HG03139 (cell line): ENCODE measurements around the gene IGLL5.
"Not testable (repeated sequence)": the region's sequence is repeated elsewhere in the genome, so short reads cannot be mapped to it uniquely, and the experiment has no call there.

ENCODE experiments used
- ATAC-seq: cut with Tn5 transposase; IDR thresholded peaks from one replicate; pipeline ENCODE4 v1.9.1; 2021; ENCODE audit not compliant: unreplicated experiment

IGLL5 gene

DNA sequence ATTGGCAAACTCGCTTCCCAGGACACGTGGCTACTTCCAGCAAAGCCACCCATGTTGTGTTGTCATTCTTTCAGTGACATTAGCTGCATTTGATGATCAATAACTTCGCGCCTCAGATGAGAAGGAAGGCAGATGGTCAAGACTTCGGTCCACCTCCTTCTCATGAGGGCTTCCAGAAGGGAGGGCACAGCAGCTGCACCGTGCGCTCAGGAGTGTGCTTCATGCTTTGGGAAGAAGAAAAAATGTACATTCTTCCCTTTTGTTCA lies 25.3 kb downstream of the IGLL5 start:
- ATAC-seq: no peak

DNA sequence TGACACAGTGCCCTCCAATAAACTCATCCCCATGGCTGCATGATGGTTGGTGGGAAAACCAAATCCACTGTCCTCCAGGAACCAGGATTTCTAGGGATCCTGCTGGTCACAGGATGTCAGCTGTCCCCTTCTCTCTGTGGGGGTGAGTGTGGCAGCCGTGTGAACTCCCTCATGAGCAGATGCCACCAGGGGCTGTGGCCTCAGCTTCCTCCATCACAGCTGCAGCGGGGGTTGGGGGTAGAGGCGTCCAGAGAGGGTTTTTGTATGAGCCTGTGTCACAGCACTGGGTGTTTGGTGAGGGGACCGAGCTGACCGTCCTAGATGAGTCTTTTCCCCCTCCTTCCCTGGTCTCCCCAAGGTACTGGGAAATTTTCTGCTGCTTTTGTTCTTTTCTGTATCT lies 26.4 kb downstream of the IGLL5 start:
- no peak for ATAC-seq

DNA sequence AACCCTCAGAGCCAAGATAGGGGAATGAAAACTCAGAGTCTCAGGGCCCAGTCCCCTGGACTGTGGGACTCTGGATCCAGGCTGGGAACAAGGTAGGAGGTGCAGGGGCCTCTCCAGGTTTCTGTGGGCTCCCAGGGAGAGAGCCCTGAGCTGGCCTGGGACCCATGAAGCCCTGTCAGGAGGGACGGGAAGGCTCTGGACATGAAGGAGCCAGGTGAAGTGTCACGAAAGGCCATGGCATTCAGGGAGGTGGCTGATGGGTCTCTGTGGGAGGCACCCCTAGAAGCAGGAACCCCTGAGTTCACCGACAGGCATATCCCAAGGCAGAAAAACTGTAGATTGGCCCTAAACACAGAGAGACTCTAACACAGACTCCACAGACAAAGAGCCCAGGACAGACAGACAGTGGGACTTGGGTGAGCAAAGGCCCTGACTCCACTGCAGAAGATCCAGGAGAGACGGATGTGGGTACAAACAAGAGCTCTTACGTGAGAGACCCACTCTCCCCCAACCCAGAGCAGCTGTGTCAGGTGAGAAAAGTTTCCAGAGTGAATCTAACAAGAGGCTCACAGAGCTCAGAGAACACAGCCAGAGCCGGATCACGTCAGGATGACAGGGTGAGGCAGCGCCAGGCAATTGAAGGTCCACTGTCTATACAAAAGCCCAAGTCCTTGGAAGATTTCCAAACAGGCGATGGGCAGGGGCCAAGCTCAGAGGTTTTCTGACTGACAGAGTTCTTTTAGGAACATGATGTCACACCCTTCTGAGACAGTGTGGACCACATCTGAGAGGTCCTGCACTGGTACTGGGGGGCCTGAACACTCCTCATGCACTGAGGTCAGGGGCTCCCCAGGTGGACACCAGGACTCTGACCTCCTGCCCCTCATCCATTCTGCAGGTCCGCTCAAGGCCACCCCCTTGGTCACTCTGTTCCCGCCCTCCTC lies 27.4 kb downstream of the IGLL5 start:
- ATAC-seq: no peak

DNA sequence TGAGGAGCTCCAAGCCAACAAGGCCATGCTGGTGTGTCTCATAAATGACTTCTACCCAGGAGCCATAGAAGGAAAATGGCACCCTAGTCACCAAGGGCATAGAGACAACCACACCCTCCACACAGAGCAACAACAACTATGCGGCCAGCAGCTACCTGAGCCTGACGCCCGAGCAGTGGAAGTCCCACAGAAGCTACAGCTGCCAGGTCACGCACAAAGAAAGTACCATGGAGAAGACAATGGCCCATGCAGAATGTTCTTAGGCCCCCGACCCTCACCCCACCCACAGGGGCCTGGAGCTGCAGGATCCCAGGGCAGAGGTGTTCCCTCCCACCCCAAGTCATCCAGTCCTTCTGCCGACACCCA lies 28.0 kb downstream of the IGLL5 start:
- no peak for ATAC-seq

DNA sequence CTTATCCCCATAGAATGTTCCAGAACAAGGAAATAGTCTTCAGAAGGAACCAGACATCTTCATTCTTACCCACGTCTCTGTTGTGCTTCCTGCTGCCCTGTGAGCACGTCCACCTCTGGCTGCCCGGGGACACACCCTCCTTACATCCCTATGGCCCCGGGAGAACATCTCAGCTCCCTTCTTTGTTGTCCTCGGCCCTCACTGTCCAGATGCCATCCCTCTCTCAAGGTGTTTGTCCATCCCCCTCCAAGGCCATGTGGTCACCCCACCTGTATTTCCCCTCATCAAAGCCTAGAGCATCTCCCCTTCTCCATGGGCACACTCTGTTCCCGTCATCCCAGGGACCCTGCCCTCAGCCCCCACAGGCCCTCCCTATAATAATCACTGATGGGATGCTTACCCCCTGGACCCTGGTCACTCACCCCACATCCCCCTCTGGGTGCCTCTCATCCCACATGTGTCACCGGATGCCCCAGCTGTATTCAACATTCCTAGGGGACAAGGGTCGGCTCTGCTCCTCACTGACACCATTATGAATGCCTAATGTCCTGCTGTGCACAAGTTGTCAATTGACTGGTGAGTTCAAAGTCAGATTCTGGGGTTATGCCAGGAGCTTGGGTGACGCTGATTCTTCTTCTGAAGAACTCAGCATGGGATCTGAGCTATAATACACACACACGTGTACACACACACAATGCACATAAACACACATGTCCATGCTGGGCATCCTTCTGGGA lies 28.8 kb downstream of the IGLL5 start:
- ATAC-seq: no peak

DNA sequence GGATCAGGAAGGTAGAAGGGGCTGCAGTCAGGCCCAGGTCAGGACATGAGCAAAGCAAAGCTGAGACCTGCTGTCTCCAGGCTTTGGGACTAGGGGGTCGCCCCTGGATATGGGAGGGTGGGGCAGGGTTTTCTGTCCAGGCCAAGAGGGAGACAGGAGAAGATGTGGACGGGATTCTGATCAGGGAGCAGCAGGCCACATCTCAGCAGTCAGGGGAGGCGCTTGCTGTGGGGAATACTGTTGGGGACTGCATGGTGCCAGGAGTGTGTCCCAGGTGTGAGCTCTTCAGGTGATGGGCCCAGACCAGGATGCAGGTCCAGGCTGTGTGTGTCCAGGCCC lies 29.3 kb downstream of the IGLL5 start:
- no peak for ATAC-seq

DNA sequence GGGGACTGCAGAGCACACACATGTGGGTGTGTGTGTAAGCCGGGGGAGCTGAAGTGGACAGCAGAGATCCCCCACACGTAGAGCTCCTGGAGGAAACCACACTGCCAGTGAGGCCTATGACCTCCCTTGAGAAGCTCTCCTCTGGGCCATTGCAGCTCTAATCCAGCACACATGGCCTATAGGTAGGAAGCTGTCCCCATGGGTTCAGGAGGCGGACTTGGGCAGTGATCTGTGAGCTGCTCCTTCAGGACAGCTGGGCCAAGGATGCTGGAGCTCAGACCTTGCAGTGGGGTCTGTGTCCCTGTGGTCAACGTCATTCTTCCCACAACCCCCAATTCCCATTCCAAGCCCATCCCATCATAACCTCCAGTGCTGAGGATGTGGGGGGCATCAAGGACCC lies 29.8 kb downstream of the IGLL5 start:
- ATAC-seq: no peak

DNA sequence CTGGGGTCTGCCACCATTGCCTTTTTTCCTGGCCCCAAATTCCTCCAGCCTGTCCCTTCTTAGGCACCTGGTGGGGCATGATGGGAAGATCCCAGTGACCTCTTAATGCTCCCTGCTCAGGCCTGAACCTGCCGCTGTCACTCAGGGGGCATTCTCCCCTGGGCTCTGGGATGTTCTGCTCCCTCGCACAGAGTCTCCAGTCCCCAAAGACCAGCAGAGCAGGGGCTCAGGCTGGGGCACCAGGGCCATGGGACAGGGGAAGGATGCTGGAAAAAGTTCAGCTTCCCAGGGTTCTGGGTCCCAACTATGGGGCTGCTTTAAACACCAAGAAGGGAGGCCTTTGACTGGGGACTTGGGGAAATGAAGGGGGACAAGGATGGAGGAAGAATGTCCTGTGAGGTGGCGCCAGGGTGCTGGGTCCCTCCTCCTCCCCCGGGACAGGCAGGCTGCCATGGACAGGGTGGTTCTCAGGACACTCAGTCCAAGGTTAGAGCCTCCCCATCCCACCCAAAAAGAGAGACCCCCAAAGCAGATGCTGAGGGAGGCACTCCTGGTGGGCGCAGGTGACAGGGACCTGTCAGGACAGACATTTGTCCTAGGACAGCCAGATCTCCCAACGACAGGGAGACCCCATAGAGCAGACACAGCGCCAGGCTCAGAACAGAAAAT lies 30.8 kb downstream of the IGLL5 start:
- ATAC-seq: no peak

DNA sequence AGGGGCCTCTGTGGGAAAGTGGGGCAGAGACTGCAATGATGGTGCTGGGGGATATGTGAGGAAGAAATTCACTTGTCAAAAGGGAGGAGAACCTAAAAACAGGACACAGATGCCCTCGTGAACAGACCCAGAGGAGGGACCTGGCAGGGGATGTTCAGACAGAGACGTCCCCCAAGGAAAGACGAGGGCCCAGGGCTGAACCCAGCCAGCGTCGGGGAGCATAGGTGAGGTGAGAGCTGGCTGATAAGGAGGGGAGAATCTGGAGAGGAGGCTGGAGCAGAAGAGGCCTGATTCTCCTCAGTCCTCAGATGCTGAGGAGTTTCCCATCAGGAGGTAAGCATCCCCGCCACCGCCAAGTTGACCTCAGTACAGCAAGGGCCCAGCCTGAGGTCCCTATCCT lies 31.4 kb downstream of the IGLL5 start:
- ATAC-seq: no peak

DNA sequence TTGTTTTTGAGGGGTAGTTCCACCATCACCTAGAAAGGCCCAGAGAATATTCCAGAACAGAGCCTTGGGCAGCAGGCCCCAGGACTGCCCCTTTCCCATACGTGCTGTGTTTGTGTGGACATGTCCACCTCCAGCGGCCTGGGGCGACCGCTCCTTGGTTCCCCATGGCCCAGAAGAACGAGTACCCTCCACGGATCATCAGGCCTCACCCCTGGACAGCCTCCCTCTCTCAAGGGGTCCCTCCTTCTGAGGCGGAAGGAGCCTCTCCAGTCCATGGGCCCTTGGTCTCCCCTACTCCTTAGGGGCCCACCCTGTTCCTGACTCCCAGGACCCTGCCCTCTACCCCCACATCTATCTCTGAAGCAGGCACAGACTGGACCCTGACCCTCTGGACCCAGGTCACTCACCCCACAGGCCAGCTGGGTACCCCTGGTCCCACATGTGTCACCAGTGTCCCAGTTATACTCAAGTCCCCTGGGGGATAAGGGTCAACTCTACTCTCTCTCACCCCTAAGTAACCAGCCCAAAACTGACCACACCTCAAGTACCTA lies 32.6 kb downstream of the IGLL5 start:
- ATAC-seq: no peak

DNA sequence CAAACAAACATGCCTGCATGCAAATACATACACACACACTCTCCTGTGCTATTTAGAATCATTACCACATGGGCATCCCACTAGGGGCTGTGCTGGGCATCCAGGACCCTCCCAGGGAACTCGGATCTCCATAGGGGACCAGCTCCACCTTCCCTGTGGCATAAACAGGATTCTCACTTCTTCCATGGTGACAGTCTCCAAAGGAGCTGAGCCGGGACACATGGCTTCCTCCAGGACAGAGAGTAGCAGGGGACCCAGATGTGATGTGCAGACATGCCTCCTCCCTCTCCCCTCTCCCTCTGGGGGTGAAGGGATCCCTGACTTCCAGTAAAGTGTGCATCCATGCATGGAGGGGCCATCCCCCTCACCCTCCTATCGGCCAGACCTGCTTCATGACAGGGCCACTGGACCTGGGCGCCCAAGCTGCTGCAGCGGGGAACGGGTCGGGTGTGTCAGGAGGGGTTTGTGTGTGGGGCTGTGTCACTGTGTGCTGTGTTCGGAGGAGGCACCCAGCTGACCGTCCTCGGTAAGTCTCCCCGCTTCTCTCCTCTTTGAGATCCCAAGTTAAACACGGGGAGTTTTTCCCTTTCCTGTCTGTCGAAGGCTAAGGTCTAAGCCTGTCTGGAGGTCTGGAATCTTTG lies 33.4 kb downstream of the IGLL5 start:
- ATAC-seq: no peak

DNA sequence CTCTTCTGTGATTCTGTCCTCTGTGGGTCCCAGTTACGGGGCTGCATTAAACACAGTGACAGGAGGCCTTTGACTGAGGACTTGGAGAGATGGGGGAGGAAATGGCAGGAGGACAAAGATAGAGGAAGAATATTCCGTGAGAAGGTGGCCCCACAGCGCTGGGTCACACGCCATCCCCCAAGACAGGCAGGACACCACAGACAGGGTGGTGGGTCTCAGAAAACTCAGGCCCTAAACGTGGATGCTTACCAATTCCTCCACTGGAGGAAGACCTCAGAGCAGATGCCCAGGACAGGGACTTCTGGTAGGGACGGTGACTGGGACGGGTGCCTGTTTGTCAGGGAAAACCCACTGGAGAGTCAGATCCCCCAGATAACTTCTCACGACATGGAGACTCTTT lies 34.0 kb downstream of the IGLL5 start:
- ATAC-seq: no peak

DNA sequence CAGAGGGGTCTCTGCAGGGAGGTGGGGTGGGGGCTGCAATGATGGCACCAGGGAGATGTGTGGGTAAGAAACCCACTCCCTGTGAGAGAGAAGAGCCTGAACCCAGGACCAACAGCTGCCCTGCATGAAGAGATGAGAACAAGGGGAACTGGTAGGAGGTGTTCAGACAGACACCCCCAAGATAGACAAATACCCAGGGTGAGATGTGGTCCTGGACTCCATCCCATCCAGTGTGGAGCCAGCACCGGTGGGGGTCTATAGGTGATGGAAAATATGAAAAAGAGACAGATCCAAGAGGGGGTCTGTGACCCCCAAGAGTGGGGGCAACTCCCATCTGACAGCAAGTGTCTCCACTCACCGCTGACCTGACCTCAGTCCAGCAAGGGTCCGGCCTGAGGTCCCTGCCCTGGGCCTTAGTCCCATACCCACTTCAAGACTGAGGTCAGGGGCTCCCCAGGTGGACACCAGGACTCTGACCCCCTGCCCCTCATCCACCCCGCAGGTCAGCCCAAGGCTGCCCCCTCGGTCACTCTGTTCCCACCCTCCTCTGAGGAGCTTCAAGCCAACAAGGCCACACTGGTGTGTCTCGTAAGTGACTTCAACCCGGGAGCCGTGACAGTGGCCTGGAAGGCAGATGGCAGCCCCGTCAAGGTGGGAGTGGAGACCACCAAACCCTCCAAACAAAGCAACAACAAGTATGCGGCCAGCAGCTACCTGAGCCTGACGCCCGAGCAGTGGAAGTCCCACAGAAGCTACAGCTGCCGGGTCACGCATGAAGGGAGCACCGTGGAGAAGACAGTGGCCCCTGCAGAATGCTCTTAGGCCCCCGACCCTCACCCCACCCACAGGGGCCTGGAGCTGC lies 34.7 kb downstream of the IGLL5 start:
- ATAC-seq: not testable (repeated sequence)

DNA sequence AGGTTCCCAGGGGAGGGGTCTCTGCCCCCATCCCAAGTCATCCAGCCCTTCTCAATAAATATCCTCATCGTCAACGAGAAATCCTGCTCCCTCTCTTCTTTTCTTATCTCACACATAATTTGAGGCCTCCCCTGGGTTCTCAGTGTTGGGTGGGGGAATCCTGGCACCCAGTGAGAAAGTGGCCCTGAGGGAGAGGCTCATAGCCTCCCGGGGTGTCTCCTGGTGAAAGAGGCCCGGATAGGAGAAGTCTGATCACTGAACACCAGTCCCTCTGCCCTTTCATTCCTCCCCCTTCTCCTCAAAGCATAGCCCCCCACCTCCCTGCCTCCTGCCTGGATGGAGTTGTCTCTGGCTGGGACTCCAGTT lies 35.3 kb downstream of the IGLL5 start:
- no peak for ATAC-seq

DNA sequence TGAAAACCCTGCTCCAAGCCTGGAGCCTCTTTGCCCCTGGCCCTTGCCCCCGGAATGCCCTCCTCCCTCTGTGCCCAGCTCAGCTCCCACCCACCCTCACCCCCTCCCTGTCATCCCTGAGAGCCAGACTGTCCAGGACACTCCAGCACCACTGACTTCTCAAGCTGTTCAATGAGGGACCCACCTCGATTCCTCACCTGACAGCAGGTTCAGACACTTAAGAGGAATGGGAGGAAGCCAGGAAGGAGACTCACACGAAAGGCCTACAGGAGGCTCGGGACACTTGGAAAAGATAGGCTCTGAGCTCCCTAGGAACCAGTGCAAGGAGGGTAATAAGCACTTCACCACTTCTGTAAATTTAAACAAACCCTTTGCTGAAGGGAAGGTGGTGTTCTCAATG lies 35.8 kb downstream of the IGLL5 start:
- no peak for ATAC-seq

DNA sequence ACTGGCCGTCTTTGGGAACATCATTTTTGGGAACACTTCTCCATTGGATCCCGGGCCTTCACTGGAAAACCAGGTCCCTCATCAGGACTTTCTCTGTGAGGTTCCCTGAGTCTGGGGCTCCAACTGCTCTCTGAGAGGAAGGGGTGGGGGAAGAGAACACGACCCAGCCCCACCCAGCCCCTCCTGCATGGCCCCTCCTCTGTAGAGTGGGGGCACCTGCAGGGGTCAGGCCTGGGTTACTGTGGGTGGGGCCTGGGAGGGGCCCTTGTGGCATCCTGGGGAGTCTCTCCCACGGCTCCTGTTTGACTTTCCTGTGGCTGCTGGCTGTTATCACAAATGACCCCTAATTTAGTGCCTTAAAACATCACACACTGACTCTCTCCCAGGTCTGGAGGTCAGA lies 36.3 kb downstream of the IGLL5 start:
- ATAC-seq: no peak

DNA sequence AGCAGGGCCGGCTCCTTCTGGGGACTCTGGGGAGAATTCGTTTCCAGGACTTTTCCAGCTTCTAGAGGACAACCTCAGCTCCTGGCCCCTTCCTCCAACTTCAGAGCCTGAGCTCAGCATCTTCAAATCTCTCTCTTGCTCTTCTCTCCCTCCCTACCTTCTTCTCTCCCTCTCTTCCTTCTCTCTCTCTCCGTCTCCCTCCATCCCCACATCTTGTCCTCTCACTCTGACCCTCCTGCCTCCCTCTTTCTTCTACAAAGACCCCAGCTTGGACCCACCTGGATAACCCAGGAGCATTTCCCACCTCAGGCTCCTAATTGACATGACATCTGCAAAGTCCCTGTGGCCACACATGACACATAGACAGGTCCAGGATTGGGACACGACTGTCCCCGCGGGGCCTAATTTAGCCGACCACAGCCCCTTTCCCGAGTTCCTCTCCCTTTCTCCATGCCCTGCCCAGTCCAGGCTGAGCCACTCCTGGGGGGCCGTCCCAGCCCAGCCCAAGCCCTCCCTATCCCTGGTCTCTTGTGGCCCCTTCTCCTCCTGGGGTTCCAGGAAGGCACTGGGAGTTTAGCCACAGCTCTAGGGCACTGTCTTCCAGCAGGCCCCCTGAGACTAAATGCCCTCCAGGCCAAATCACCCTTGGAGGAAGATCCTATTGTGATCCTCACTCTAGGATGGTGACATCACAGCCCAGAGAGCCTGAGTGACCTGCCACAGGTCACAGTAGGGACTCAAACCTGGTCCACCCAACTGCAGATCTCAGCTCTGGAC lies 36.9 kb downstream of the IGLL5 start:
- no peak for ATAC-seq

DNA sequence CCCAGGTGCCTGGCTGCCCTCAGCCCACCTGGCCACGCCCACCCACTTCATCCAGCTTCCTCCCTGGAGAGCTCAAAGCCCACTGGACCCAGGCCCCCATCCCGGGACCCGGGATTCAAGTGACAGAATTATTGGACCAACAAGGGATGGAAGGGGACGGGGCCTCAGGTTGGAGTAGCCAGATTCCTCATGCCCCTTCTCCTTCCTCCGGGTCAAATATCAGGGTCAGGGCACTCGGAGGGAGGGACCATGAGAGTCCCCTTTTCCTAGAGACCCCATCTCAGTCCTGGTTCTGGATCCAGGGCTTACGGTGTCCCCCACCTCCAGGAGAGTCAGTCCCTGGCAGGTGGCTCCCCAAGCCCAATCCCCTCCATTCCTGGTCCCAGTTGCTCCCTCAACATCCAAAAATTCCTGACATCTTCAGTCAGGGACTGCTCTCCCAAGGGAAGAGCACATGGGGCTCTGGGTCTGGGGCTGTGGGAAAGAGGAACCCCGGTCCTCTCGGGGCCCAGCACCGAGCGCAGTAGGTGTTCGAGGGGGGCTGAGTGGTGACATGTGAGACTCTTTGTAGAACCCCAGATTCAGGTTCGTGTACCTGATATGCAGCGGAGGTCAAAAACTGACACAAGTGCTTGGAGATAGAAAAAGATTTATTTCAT lies 37.7 kb downstream of the IGLL5 start:
- ATAC-seq: no peak

DNA sequence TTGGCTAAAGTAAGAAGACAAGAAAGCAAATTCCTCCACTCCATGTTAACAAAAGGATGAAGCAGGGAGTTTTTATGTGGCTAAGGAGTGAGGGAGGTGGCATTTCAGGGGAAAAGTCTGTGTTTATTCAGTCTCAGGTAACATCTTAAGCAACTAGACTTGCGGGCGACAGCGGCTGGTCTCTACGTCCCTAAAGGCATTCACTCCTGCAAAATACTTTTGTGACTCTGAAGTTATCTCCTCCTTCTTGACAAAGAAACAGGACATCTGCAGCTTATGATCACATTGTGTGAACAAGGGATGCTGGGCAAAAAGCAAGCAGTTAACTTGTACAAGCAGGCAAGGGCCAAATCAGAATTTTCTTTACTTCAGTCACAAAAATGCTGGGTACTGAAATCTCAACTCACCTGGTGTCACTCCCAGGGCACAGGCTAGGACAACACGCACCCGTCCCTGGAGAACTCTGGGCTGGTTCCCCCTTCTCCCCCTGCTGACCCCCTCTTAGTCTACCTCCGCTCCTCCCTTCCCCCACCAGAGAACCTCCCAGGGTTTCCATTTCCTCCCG lies 38.3 kb downstream of the IGLL5 start:
- no peak for ATAC-seq
